GM19238 (cell line): ENCODE results near the gene ATG4D.
A peak's percentile ranks its signal among the peaks of the same experiment; 100 is the strongest.

ENCODE experiments used
- DNase-seq: peaks from one replicate; pipeline ENCODE4 v3.0.0; 2011; ENCODE audit warnings: low spot score; ENCODE audit not compliant: insufficient read length

ATG4D gene

DNA sequence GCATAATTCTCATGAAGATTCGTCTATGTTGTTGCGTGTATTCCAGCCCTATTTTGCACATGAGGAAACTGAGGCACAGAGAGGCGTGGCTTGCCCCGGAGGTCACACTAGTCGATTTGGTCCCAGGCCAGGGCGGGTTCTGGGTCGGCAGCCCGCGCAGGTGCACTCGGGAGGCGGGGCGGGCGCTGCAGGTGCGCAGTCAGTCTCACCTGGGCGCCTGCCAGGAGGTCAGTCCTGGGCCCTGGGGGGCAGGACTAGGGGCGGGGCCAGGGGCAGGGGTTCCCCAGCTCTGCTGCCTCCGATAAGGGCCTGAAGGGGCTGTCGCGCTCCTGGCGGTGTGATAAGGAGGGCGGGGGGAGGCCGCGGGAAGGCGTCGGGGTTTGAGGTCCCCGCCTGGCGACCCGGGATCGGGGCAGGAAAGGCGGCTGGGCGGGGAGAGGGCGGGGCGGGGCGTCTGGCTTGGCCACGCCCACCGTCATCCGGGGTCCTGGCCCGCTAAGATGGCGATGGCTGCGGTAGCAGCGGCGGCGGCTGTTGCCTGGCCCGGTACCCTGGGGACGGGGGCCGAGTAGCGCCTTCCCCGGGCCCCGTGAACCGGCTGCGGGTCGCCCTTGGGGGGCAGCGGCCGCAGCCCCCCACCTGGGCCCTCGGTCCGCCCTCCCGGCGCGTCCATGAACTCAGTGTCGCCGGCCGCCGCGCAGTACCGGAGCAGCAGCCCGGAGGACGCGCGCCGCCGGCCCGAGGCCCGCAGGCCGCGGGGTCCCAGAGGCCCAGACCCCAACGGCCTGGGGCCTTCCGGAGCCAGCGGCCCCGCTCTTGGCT lies at the start of gene ATG4D:
TSS of gene ATG4D (plus strand) at position 485 of the 822 bp plus-strand sequence. CDS start at position 672, 187 bp downstream.
- peak; percentile 95 for DNase-seq

DNA sequence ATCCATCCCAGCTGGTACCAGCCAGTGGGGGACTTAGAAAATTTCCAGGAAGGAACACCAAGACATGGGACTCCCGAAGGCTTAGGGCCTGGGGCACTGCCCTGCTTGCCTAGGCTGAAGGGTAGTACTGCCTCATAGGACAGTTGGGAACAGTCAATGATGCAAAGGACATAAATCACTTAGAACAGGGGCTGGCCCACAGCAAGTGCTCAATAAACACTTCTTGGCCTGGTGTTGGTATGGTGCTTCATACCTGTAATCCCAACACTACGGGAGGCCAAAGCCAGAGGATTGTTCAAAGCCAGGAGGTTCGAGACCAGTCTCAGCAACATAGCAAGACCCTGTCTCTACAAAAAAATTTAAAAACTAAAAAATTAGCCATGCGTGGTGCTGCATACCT lies 46.3 kb upstream of the ATG4D start:
- no peak for DNase-seq

DNA sequence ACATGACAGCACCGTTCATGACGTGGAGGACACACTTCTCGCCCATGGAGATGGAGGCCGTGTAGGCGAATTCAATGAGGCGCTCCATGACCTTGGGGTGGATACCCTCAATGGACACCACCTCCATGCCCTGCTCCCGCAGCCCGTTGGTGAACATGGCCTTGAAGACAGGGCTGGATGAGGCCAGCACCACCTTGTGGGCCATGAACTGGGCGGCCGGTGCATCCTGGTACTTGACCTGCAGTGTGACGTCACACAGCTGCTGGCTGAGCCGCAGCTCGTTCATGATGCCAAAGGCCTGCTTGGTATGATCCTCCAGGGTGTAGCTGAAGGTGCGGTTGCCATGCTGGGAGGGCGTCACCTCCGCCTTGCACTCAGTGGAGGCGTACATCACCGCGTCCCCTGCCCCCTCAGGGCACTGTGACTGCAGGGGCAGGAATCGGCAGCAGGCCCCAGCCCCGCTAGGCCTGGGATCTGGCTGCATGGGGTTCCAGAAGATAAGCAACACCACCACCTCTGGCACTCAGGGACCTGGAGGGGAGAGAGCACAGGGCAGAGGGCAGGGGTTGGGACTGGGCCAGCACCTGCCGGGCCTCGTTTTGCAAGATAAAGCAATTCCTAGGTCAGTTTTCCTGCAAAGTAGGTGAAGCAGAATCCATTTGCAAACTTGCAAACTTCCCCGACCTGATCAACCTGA lies 44.0 kb upstream of the ATG4D start:
- DNase-seq, result no peak

DNA sequence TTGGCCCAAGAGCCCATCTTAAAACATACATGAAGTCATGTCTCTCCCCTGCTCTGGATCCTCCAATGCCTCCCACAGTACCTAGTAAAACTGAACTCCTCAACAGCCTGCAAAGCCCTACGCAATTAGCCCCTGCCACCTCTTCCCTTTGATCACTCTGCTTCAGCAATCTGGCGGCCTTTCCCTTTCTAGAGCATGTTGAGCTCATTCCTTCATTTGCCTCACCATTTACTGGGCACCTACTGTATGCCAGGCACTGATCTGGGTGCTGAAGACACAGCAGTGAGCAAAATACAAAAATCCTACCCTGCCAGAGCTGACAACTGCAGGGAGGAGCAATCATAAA lies 43.5 kb upstream of the ATG4D start:
- DNase-seq, result no peak

DNA sequence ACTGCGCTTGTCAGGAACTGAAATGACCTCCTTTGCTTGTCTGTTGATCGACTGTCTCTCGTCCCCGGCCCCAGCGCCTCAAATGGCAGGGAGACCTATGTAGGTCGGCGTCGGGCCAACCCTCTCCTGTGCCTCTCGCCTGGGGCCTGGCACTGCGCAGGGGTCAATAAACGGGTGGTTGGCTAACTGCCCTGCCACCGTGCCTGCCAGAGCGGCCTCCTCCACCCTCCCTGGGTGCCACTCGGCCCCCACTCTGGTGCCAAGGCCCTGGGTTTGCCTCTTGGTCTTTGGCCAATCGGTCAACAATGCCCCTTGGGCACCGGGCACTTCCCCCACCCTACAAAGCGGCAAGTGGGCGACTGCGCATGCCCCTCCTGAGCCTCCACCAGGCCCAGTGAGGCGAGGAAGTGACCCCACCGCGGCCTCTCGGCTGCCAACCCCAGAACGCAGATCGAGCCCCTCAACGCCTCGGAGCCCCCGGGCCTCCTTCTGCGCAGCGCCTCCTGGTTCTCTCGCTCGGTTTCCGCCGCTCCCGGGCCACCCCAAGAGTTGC lies 41.7 kb upstream of the ATG4D start:
- DNase-seq, result peak; percentile 66

DNA sequence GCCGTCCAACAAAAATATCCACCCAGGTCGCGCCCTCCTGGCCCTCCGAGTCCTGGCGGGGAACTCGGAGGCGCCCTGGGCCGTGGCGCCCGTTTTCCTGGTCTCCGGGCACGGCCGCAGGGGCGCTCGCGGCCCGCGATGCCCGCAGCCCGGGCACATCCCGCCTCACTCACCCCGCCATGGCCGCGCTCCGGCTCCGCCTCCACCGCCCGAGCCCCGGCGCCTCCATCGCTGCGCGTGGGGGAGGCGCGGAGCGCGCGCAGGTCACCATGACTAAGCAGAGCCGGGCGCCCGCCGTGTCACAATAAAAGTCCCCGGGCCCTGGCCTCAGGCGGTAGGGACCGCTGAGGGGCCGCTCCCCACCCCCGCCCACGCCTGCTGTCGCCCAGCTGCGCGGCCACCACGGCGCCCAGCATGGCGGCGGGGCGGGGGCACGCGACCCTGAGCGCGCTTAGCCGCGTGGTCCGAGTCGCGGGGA lies 41.1 kb upstream of the ATG4D start:
- DNase-seq, result peak; percentile 96

DNA sequence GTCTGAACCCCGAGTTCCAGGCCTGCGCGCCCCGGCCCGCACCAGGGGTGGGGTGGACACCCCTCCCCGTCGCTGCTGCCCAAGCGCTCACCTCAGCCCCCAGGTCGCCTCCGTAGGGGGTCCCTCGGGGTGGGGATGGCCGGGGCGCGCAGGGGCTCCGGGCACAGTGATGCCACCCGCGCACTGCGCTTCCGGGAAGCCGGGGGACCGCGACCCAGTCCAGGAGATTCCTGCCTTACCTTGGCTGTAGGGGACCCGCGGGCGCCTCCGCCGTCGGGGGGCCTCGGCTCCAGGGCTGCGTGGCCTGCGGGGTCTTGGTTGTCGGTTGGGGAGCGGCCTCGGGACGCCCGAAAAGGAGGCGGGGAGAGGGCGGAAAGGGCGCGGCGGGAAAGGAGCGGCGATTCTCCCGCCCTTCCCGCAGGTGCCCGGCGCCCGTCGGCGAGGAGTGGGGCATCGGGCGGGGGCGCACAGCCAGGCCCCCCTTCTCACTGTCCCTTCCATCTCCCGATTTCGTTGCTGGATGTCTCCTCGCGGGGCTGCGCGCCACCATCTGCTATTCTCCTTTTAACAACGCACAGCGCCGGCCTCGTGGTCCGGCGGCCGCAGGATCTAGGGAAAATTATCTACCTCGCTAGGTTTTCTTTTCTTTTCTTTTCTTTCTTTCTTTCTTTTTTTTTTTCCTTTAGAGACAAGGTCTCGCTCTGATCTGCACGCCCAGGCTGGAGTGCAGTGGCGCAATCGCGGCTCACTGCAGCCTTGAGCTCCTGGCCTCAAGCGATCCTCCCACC lies 40.5 kb upstream of the ATG4D start, which contains the start of gene KEAP1:
TSS of gene KEAP1 (minus strand) at position 355 of the 788 bp plus-strand sequence. CDS start 3,323 bp downstream, outside the sequence.
- no peak for DNase-seq

DNA sequence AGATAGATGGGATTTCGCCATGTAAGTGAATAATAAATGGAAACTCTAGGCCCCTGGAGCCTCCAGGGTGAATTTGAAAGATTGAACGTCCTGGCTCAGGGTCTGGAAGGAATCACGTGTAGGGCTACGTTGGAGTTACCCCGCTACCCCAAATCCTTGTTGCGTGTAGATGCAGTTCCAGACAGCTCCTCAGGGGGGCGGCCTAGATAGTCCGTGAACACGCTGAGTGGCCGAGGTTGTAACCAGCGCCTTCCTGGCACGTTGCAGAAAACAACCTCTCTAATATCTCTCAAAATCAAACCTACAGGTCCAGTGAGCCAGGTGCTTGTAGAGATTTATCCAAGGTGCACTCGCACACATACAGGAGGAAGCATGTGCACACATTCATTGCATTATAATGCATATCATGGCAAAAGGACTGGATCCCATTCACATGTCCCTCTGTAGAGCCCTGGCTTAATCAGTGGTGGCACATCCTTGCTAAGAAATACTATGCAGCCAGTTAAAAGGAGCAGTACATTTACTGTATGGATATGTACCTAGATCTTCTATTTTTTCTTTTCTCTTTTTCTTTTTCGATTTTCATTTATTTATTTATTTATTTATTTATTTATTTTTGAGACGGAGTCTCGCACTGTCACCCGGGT lies 38.0 kb upstream of the ATG4D start:
- DNase-seq, result no peak

DNA sequence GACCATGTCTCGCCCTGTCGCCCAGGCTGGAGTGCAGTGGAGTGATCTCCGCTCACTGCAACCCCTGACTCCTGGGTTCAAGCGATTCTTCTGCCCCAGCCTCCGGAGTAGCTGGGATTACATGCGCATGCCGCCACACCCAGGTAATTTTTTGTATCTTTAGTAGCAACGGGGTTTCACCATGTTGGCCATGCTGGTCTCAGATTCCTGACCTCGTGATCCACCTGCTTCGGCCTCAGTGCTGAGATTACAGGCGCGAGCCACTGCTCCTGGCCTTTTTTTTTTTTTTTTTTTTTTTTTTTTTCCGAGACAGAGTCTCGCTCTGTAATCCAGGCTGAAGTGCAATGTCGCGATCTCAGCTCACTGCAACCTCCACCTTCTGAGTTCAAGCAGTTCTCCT lies 35.7 kb upstream of the ATG4D start:
- DNase-seq, result no peak

DNA sequence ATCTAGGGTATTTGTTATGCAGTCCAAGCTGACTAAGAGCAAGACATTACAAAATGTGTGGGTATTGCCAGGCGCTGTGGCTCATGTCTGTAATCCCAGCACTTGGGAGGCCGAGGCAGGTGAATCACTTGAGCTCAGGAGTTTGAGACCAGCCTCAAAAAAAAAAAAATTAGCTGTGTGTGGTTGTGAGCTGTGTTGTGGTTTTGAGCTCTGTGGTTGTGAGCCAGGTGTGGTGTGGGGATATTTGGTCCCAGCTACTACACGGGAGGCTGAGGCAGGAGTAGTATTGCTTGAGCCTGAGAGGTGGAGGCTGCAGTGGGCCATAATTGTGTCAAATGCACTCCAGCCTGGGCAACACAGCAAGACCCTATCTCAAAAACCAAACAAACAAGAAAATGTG lies 35.0 kb upstream of the ATG4D start:
- no peak for DNase-seq

DNA sequence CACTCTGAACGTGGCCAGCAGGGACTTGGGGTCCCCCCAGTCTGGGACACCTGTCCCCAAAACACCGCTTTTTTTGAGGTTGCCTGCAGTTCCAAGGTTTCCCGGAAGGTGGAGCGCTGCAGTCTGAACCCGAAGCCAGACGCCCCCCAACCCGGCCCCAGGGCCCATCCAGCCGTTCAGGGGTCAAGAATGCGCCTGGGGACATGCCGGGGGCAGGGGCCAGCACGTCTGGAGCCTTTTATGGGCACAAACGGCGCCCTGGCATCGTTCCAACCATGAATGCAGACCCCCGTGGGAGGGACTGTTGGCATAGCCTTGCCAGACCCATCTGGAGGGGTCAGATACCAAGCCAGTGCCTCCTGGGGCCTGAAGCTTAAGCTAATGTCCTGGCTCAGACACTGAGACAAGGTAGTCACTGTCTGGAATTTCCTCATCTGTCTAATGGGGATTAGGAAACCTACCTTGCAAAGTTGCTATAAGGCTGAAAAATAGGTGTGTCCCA lies 33.4 kb upstream of the ATG4D start:
- DNase-seq, result peak; percentile 67

DNA sequence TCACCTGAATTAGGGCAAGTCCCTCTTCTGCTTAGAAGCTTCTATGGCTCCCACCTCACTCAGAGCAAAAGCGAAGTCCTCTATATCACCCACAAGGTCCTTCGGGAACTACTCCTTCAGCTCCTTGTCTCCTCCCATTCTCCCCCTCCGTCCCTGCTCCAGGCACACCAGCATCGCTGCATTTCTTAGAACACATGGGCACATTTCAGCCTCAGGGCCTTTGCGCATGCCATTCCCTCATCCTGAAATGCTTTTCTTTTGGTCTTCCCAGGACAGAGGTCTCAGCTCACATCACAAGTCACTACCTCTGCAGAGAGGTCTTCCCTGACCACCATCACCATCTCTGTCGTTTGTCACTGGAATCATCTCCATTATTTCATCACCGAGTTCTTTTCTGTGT lies 30.5 kb upstream of the ATG4D start:
- no peak for DNase-seq

DNA sequence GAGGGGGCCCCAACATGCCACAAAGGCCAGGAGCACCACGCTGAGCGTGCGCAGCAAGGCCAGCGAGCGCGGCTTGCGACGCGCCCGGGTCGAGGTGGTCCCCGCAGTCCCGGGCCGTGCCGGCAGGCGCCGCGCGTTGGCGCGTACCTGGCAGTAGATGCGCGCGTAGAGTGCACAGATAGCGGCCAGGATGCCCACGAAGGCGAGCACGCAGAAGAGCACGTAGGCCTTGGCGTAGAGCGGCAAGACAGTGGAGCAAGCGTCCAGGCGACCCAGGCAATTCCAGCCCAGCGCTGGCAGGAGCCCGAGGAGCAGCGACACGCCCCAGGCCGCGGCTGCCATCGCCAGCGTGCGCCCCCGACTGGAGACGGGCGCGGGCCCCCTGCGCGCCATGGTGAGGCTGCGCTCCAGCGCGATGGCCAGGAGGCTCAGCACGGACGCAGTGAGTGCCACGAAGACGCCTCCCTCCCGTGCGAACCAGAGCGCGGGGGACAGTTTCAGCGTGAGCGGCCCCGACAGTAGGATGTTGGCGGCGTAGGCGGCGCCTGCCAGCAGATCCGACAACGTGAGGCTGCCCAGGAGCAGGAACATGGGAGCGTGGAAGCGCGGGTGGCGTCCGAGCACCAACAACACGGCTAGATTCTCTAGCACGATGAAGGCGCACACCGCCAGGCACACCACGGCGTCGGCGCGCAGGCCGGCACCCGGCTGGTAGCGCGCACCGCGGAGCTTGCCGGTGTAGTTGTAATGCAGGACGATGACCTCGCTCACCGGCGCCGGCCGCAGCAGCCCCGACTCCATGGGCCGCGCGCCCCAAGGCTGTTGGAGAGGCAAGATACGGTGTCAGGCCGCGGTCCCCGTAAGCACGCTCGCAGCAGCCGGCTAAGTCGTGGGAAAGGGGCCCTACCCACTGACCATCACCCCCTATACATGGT lies 29.2 kb upstream of the ATG4D start:
- DNase-seq, result no peak

DNA sequence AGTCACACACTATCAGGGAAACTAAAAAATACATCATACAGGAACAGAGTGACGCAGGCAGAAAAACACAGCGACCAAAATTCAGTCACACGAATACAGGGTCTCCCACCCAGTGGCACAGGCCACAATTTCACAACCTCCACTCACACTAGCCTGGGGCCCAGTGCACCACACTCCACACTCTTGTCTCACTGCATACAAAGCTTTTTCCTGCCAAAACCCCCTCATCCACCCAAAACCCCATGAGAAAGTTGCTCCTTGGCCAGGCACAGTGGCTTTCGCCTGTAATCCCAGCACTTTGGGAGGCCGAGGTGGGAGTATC lies 27.7 kb upstream of the ATG4D start:
- DNase-seq, result no peak

DNA sequence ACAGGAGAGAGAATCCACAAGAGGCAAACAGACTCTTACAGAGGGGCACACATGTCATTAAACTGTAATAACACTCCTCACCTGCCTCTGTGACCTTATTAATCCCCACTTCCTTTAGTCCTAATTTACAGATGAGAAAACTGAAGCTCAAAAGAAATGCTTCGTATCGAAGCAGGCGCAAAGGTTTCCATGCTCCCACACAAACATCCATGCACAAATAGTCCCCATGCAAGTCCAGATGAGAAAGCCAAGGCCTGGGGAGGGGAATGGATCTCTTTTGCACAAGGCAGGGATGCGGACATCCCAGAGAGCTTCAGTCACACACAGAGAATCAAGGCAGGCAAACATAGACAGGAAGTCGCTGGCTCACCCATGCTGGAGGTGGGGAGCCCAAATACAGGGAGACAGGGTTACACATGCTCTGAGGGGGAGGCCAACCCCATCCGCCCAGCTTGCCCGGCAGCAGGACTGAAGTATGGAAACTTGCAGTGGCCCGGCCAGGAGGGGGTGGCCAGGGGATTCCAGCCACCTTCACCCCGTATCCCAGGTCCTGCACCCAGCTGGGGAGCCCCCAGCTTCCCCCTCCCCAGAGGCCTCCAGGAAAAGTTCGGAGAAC lies 26.9 kb upstream of the ATG4D start:
- no peak for DNase-seq

DNA sequence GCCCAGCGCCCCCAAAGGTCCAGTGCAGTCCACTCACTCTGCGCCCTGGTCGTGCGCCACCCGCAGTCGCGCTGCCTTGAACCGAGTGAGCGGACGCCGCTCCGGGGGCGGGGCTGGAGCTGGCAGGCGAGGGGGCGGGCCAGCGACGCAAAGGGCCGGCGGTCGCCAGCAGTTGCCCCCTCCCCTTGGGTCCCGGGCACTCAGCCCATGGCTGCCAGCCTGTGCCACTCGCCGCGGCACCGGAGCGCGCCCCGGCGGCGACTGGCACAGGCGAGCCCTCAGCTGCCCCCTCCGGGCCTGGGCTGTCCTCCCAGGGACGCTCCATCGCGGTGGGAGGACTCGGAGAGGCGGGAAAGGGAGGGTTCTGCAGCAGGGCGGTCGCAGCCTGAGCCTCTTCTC lies 26.3 kb upstream of the ATG4D start, which contains the start of gene S1PR5:
TSS of gene S1PR5 (minus strand) at position 87 of the 399 bp plus-strand sequence. CDS start 2,436 bp downstream, outside the sequence.
- no peak for DNase-seq

DNA sequence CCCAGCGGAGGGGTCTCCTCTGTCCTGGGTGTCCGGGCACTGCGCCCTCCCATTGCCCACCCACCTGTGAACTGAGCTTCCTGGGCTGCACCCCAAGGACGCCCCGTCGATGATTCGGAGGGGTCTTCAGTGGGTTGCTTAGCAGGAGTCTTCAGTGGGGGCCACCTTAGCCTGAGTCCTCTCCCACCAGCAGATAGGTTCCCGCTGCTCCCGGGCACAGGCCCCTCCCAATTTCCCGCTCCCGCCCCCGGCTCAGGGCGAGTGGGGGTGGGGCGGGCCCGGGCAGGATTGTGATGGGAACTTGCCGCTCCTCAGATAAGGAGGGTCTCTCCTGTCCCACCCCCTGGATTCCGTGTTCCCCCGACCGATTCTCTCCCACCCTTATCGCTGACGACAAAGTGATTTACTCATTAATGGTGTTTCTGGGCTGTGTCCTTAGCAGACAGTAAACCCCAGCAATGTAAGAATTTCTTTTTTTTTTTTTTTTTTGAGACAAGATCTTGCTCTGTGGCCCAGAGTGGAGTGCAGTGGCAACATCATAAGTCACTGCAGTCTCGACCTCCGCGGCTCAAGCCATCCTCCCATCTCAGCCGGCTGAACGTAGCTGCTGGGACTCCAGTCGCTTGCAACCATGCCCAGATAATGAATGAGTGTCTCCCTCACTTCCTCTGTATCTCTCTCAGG lies 25.8 kb upstream of the ATG4D start:
- no peak for DNase-seq

DNA sequence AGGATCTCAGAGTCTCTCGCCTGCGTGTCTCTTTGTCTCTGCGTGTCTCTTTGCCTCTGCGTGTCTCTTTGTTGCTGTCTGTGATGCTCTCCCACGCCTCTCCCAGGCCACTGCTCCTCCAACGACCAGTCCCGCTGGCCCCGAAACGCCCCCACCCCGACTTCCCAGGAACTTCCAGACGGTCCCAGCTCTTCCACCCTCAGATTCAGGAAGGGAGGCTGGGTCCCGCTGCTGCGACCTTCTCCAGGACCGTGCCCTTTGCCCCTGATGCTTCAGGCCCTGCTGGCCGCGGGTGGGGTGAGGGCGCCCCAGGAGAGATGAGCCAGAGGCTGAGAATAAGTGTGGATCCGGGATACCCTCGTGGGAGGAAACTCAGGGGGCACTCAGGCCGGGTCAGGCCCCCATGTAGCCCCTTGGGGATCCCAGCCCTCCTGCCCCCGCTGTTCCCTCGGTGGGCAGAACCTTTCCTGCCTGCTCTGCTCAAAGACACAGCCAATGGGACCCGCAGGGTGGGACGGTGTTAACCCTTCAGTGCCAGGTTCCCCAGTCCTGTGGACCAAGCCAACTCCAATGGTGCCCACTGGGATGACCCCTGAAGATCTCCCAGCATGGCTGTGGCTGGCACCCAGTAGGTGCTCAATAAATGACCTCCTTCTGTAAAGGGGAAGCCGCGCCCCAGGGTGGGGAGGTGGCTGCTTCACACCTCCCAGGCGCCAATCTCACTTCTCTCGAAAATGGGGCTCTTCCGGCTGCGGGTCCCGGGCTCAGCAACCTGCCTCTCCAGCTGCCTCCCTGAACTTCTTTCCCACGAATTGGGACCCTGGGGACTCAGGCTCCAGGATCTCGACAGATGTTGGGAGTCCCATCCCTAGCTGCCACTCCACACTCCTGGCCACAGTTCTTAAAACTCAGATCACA lies 25.0 kb upstream of the ATG4D start:
- no peak for DNase-seq
